Omental fat pad (tissue), 4 donors: ENCODE measurements around the gene NTN4. TPM values are rescaled to one million over a fixed set of nuclear protein-coding genes. Genes with fewer than 3 reads are reported as not detected.
"Not testable (repeated sequence)": the region's sequence is repeated elsewhere in the genome, so short reads cannot be mapped to it uniquely, and the experiment has no call there.

Experiments used
- ATAC-seq: fragments of 150-250 bp; one replicate; pipeline ENCODE4 v1.9.1; 2016; ENCODE audit warnings: mild to moderate bottlenecking, moderate library complexity; ENCODE audit not compliant: low FRiP score
- DNase-seq: peaks from one replicate; pipeline ENCODE4 v3.0.0-alpha.2; 2019; ENCODE audit warnings: low spot score
- total RNA-seq, 4 donors: library from RNA; depleted of rRNA; stranded (reverse); fragments of >200 nt; gene quantifications; one replicate each; pipeline ENCODE4 v1.1.0, GENCODE V29; 2016
- TF ChIP-seq, protein P1 (sequence below), 3 donors: fragments of 450-650 bp; IDR thresholded peaks; one replicate each; pipeline ENCODE4 v1.5.1; 2016 to 2017; ENCODE audit warnings: antibody characterized with exemption in 3 of 3, mild to moderate bottlenecking in 3 of 3, moderate library complexity in 2 of 3

Gene NTN4
- total RNA-seq, 4 donors from 2014 or later = 12.2 to 55.2 (median 15.0) TPM

DNA sequence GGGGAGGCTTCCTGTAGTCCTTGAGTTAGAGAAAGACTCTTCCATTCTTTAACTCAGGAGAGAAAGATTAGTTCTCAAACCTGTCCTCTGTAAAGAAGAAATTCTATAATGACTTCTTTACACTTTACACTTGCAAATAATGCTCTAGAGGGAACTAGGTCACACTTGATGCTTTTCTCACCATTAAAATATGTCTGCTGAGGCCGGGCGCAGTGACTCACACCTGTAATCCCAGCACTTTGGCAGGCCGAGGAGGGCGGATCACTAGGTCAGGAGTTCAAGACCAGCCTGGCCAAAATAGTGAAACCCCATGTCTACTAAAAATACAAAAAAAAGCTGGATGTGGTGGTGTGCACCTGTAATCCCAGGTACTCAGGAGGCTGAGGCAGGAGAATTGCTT, 6.3 kb downstream of the NTN4 start:
- TF ChIP-seq, protein P1, sequence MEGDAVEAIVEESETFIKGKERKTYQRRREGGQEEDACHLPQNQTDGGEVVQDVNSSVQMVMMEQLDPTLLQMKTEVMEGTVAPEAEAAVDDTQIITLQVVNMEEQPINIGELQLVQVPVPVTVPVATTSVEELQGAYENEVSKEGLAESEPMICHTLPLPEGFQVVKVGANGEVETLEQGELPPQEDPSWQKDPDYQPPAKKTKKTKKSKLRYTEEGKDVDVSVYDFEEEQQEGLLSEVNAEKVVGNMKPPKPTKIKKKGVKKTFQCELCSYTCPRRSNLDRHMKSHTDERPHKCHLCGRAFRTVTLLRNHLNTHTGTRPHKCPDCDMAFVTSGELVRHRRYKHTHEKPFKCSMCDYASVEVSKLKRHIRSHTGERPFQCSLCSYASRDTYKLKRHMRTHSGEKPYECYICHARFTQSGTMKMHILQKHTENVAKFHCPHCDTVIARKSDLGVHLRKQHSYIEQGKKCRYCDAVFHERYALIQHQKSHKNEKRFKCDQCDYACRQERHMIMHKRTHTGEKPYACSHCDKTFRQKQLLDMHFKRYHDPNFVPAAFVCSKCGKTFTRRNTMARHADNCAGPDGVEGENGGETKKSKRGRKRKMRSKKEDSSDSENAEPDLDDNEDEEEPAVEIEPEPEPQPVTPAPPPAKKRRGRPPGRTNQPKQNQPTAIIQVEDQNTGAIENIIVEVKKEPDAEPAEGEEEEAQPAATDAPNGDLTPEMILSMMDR (IDR thresholded peaks at IDR 0.05) = no peak
- ATAC-seq = no peak
- no peak for DNase-seq

DNA sequence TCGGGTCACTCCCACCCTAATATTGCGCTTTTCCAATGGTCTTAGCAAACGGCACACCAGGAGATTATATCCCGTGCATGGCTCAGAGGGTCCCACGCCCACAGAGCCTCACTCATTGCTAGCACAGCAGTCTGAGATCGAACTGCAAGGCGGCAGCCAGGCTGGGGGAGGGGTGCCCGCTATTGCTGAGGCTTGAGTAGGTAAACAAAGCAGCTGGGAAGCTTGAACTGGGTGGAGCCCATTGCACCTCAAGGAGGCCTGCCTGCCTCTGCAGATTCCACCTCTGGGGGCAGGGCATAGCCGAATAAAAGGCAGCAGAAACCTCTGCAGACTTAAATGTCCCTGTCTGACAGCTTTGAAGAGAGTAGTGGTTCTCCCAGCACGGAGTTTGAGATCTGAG, 15.1 kb downstream of the NTN4 start:
- DNase-seq, ATAC-seq: not testable (repeated sequence)

DNA sequence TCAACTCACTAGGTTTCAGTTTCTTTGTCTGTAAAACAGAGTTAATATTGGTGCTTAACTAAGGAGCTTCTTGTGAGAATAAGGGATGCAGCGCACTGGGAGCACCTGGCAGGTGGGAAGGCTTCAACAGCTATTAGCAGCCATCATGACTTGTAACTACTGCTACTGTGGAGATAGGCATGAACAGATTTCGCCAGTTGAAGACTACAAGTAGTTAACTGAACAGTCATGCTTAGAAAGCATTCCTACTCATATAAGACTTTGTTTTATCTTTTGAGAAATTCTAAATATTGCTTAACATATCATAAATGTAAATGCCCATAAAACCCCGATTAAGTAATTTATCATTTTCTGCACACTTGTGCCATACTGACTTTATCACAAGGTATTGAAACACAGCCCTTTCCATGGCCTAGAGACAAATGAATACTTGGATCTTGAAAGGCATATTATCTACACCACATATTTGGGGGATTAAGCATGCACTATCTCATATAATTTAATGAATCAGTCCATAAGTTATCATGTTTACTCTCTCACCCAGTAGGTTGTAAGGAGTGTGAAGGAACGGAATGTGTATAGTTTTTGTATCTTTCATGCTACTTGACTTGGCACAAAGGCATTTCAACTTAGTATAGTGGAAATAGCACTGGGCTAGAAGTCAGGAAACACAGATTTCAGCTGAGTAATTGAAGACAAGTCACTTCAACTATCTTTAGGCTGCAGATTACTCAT, 16.1 kb downstream of the NTN4 start:
- ATAC-seq (no peak), DNase-seq (no peak)
- TF ChIP-seq, protein P1 (IDR thresholded peaks at IDR 0.05) = no peak

DNA sequence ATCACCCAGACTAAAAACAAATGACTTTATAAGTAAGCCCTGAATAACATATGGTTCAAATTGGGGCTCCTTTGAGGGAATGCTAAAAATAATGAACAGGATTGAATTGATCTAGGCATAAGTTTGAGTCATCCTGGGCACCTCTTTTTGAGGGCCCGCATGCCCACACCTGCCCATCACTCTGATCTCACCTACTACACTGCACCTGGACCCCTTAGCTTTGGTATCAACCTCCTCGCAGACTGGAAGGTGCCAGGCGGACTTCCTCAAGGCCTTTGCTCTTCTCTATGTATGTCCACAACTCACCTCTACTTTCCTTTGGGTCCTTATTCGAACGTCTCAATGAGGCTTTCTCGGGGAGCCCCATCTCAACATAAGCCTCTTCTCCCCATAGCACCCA, 17.2 kb downstream of the NTN4 start:
- DNase-seq = no peak
- TF ChIP-seq, protein P1 (IDR thresholded peaks at IDR 0.05) = no peak
- ATAC-seq = no peak

DNA sequence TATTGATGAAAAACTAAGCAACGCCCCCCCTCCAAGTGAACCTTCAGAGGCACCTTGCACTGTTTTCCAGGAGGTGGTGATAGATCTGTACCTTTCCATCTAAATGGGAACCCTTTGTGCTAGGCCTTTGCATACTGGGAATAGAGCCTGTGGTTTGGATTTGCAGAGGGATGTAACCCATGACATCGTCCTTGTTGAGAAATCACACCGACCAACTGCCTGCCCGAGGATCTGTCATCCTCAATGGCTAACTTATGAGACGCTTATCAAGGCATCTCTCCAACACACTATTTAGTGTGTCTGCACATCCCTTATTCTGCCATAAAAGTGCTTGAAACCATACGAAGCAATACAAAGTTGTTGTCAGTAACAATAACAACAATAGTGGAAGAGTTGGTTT, 22.9 kb downstream of the NTN4 start:
- ATAC-seq (no peak), DNase-seq (no peak)
- TF ChIP-seq, protein P1 (IDR thresholded peaks at IDR 0.05) = no peak

DNA sequence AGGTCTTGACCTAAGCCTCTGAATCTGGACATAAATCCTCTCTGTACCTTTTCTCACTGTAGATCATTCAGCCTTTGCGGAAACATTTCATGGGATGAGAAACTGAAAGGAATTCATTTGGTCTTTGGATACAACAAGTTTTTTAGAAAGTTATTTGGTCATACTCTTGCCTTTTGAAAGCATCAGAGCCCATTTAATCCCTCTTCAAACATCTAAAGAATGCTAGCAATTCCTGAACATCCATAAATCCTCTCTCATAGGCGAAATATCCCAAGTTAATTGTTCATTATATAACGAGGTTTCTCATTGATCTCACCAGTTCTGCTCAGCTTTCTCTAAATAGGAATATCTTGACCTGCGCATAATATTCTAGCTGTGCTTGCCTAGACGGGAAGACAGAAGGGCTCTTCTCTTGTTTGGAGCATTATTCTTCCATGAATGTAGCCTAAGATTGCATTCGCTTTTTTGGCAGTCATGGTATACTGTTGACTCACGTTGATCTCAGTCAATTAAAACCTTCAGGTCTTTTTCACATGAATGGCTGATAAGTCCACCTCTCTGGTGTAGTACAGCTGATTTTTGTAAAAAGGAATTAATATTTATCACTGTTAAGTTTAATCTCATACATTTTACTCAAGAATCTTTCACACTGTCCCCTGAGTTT, 24.1 kb downstream of the NTN4 start:
- no peak for DNase-seq
- TF ChIP-seq, protein P1 (IDR thresholded peaks at IDR 0.05) = no peak
- peak; percentile 72 for ATAC-seq

DNA sequence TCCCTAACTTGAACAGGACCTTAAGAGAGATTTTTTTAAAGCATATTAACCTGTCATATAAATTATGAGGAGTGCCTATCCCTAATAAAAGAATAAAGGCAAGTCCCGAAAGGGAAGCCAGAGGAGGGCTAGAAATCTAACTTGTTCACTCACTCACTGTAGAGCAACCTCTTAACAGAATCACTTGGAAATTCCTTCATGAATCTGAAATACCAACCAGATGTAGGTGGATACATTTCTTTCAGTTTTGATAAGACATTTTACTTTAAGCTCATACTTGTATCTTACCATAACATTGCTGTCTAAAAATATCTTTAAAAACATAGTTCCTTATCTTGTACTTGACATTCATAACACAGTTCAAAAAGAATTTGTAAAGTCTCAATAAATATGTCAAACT, 25.7 kb downstream of the NTN4 start:
- DNase-seq (no peak), ATAC-seq (peak; percentile 29)
- TF ChIP-seq, protein P1 (IDR thresholded peaks at IDR 0.05) = no peak
